GM12892 (cell line): Measurements from ENCODE around the gene SLF2.

Source experiments
- POLR2A ChIP-seq: IDR thresholded peaks from 2 replicates; pipeline ENCODE4 v1.6.1; 2011; ENCODE audit warnings: low read depth, low read length, control low read depth
- POLR2AphosphoS5 ChIP-seq: IDR thresholded peaks from 2 replicates; pipeline ENCODE4 v1.6.1; 2011; ENCODE audit warnings: low read depth, low read length, control low read depth

DNA sequence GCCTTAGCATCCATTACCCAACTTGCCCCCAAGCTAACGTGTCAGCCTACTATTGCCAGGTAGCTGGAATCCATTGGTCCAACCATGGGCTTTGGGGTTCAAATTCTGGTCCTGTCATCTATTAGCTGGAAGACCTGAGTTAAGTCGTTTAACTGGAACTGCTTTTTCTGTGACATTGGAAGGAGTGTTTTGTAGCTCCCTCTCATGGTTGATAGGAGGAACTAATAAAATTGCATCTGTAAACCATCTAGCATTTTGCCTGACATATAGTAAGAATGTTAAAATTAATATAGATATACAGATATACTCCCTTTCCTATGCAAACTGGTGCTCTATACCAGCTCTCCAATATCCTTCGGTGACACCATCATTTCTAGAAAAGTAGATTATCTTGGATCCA, 23.8 kb upstream of the SLF2 start:
- TF ChIP-seq POLR2A (no peak), POLR2AphosphoS5 (no peak)
